GM03348 (cell line): Measurements from ENCODE around the gene HARS2.
"Not testable (repeated sequence)": the region's sequence is repeated elsewhere in the genome, so short reads cannot be mapped to it uniquely, and the experiment has no call there.

ENCODE experiments used
- DNase-seq: peaks from one replicate; pipeline ENCODE4 v3.0.0; 2012; ENCODE audit warnings: low spot score

HARS2 gene, protein sequence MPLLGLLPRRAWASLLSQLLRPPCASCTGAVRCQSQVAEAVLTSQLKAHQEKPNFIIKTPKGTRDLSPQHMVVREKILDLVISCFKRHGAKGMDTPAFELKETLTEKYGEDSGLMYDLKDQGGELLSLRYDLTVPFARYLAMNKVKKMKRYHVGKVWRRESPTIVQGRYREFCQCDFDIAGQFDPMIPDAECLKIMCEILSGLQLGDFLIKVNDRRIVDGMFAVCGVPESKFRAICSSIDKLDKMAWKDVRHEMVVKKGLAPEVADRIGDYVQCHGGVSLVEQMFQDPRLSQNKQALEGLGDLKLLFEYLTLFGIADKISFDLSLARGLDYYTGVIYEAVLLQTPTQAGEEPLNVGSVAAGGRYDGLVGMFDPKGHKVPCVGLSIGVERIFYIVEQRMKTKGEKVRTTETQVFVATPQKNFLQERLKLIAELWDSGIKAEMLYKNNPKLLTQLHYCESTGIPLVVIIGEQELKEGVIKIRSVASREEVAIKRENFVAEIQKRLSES

DNA sequence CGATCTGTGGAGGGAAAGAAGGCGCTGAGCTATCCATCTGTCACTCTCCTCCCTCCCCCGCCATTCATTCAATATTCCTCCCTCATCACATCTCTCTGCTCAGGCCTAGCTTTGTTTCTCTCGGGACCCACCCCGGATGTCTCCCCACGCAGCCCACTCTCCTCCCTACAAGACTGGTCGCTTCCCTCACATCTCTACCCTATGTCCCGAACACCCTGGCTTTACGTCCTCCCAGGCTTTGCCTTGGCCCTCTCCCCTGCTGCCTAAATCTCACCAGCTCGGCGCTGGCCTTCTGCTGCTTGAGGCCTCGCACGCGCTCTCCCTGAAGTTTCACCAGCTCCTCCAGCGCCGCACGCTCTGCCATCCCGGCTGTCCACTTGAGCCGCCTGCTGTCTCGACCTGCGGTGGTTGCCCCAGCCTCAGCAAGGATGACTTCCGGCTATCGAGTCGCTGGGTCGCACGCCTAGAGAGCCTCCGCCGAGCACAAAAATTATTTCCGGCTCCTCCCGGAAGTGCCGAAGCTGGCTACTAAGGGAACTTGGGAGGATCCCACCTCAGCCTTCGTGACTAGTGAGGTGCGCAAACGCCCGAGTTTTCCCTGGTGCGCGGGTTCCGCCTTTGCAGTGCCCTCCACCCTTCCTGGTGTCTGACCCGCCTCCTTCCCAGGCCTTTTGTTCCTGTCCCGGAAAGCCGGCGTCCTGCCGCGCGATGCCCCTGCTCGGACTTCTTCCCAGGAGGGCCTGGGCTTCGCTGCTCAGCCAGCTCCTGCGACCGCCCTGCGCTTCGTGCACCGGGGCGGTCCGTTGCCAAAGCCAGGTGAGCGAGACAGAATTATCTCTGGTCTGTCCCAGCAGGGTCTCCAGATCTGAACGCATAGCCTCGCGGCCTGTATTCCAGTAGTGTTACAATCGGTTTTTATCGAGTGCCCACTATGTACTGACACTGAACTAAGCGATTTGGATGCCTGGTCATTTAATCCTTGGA, at the start of gene HARS2, which contains the start of gene HARS1:
Gene HARS2, plus strand, starts transcription at position 515 of the 984 bp plus-strand sequence. Its CDS starts 194 bp downstream, at position 709.
Gene HARS1, minus strand, starts transcription at position 430 of the 984 bp plus-strand sequence. Its CDS starts 66 bp downstream, at position 364.
- peak; percentile 94 for DNase-seq

- DNase-seq, result no peak
Observed at GRCh38 chr5:140641716-140642115, 49.5 kb upstream of the HARS2 start.

GRCh38 chr5:140642718-140643117, 48.5 kb upstream of the HARS2 start:
- DNase-seq, result peak; percentile 50

DNA sequence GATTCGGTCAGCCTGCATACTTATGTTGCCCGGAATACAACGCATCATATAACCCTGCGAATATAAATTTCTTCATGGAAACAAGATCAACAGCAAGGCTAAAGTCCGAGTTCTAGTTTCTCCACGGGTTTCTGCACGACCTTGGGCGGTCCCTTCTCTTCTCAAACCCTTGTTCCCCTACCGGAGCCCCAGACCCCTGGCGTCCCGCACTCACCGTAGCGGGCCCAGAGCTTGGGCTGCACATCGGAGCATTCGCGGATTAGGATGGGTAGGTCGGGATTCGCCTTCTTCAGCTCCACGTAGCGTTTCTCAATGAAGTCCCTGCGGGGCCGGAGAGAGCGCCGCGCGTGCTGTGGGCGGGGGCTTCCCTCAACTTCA, 44.2 kb upstream of the HARS2 start:
- peak; percentile 20 for DNase-seq

DNA sequence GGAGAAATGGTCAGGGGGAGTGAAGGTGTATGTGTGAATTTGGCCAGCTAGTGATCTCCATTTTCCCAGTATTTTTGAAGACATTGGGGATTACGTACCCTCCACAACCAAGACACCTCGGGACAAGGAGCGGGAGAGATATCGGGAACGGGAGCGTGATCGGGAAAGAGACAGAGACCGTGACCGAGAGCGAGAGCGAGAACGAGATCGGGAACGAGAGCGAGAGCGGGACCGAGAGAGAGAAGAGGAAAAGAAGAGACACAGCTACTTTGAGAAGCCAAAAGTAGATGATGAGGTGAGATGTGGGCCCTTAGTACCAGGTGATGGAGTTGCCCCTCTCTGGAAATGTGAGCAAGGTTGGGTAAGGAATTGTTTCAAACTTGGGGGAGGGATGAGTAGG, 32.4 kb upstream of the HARS2 start:
- no peak for DNase-seq

GRCh38 chr5:140660371-140660770, 30.9 kb upstream of the HARS2 start:
- DNase-seq, result not testable (repeated sequence)

GRCh38 chr5:140664030-140664358, 27.3 kb upstream of the HARS2 start:
- no peak for DNase-seq

DNA sequence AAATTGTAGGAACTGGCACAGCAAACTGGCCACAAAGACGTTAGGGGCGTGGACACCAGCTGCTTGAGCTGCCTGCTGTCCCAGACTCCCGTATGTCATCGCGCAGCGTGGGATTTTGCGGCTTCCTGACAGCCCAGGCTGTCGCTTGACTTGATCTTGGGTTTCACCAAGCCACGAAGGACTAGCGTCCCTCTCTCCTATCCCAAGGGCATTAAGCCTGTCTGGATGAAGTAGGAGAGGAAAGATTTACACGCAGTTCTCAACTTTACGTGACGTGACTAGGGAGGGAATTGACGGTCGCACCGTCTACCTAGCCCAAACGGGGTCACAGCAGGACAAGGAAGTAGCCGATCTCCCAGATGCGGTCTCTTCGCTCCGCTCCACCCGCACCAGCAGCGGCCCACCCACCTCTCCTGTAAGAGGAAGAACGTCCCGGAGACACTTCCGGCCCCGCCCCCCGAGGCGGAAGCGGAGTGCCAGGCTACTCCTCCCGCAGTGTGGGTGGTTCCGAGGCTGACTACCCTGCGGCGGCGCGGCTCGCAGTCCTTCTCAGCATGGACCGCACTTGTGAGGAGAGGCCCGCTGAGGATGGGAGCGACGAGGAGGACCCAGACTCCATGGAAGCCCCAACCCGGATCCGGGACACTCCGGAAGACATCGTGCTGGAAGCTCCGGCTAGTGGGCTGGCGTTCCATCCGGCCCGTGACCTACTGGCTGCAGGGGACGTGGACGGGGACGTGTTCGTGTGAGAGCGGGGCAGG, 26.7 kb upstream of the HARS2 start, which contains the start of gene WDR55:
Gene WDR55, plus strand, starts transcription at position 546 of the 761 bp plus-strand sequence. Its CDS starts 9 bp downstream, at position 555.
- DNase-seq, result peak; percentile 97

DNA sequence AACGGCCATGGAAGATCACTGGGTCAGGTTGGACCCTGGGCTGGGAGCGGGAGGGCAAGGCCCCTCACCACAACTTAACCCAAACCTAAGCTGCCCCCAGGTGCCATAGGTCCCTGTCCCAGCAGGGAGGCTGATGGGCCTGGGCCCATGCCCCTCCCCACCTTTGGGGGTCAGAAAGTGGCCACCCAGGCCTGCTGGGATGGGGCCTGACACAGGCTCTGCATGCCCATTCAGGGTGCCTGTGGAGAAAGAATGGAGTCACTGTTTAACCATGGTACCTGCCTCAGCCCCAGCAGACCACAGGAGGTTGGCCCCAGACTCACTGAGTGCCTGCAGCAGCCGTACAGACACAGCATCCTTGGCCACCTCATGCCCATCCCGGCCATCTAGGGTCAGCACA, 20.2 kb upstream of the HARS2 start:
- DNase-seq, result not testable (repeated sequence)

DNA sequence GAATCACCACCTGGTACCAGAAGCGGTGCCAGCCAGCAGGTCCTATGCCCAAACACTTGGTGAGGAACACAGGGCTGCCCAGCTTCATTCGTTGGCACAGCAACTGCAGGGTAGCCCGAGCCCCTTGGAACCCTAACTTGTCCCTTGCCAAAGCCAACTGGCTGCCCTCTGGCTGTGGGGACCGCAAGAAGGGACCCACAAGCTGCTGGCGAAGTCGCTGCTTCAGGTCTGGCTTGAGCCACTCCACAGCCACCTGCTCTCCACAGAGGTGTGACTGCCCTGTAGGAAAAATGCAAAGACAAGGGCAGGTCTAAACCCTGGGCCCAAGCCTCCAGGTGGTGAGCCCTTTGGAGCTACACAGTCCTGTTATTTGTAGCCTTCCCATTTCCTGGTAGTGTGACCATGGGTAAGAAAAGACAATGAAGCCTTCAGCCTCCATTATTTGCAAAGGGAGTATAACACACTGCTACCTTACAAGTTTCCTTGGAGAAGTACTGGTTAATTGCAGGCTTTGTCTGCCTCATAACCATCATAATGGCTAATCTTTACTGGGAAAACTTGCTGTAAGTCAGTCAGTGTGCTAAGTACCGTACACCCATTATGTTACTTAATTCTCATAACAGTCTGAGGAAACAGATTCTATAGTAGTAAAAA, 19.7 kb upstream of the HARS2 start:
- no peak for DNase-seq

DNA sequence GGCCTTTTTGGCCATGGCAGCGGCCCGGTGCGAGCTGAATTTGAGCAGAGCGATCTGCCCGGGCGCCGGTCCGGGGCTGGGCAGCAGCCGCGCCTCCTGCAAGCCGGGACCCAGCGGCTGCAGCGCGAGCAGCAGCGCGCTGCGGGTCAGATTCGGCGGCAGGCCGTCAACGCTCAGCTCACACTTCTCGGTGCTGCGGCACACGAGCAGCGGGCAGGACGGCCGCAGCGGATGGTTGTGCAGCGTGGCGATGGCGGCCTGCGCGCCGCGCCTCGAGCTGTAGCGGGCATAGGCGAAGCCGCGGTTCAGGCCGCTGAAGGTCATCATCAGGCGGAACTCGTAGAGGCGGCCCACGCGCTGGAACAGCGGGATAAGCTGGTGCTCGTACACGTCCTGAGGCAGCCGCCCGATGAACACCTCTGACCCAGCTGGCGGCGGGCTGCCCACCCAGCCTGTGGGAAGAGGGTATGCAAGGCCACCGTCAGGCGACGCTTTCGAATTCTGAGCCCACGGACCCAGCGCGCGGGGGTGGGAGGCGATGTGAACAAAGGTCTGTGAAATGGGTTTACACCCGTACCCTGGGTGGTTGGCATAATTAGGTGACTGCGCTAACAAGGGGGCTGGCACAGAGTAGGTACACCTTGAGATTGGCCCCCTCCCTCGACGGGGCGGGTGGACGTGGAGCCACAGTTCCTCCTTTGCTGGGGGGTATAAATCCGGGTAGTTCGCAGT, 18.6 kb upstream of the HARS2 start:
- no peak for DNase-seq

- DNase-seq, result no peak
Observed at GRCh38 chr5:140673187-140673976, 17.9 kb upstream of the HARS2 start, which contains the start of gene DND1. TSS of gene DND1 (minus strand) at chr5:140673576. CDS start at chr5:140673542, 34 bp downstream.

DNA sequence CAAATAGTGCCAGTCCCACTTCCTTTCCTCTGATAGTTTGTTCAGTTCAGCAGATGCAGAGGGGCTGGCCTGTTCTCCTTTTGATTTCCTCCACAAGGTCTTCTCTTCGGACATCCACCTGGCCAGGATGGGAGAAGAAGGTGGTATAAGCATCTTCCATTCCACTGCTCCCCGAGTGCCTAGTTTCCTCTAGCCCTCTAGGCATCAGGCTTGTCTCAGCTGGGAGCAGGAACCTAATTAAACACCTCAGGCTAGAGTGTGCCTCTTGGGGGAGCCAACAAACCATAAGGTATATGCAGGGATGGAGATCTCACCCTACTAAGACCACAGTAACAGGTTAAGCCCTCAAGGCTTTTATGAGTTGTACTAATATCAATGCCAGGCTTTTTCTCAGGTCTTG, 17.0 kb upstream of the HARS2 start:
- no peak for DNase-seq

- no peak for DNase-seq
Observed at GRCh38 chr5:140674629-140675028, 16.6 kb upstream of the HARS2 start.

GRCh38 chr5:140677947-140678346, 13.3 kb upstream of the HARS2 start:
- DNase-seq, result no peak

DNA sequence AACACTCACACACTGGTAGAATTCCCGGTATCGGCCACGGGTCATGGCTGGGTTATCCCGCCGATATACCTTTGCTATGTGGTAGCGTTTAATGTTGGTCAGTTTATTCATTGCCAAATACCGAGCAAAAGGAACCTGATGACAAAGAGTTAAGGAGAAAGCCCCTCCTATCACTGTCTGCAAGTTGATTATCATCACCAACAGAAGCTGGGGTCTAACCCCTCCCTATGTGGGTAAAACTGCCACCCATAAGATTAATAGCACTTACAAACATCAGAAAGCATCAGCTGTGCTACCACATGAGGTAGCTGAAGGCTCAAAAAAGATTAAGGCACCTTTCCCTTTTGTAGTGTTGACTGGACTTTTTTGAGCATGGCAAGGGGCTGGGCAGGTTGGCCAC, 12.3 kb upstream of the HARS2 start:
- no peak for DNase-seq

GRCh38 chr5:140690376-140690932, 801 bp upstream of the HARS2 start:
- no peak for DNase-seq

DNA sequence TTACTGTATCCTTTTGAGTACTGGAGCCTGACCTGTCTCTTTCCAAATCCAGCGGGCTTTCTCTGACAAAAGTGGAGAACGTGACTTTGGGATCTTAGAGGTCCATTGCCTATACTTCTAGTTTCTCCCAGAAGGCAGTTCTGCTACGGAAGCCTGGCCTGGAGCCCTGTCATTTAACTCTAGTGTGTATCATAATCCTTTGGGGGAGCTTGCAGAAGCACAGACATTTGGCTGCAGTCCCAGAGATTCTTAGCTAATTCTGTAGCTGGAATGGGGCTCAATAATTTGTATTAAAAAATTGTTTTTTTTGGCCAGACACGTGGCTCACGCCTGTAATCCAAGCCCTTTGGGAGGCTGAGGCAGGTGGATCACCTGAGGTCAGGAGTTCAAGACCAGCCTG, 3.0 kb downstream of the HARS2 start:
- DNase-seq, result no peak

- no peak for DNase-seq
Observed at GRCh38 chr5:140696891-140697492, 5.7 kb downstream of the HARS2 start.
